Activated CD8-positive, alpha-beta T cell treated with anti-CD3 and anti-CD28 coated beads for 36 hours (primary cell): Measurements from ENCODE around the gene FGD3. TPM values are rescaled to one million over a fixed set of nuclear protein-coding genes. Genes with fewer than 3 reads are reported as not detected.
A peak's percentile ranks its signal among the peaks of the same experiment; 100 is the strongest.

Experiments
- ATAC-seq: fragments of 200-7000 bp; cut with Tn5 transposase; one replicate; pipeline ENCODE4 v1.10.0; 2021; ENCODE audit warnings: mild to moderate bottlenecking, moderate library complexity
- CTCF ChIA-PET: fragments of 350-600 bp; sonication (Branson Sonifier 250); formaldehyde crosslinking; loops from one replicate; lab custom pipeline; 2021; ENCODE audit warnings: antibody characterized with exemption; lab: Charles Lee
- POLR2A ChIA-PET: fragments of 350-600 bp; sonication (Branson Sonifier 250); formaldehyde crosslinking; loops from one replicate; lab custom pipeline; 2021; ENCODE audit warnings: antibody characterized with exemption; lab: Charles Lee
- DNase-seq: peaks from one replicate; pipeline ENCODE4 v3.0.0-alpha.2; 2020
- H3K27ac Mint-ChIP-seq: one replicate; pipeline ENCODE4 v1.8.0; 2021; ENCODE audit warnings: mild to moderate bottlenecking, mixed read lengths
- H3K27me3 Mint-ChIP-seq: one replicate; pipeline ENCODE4 v1.8.0; 2021; ENCODE audit warnings: mixed read lengths
- H3K36me3 Mint-ChIP-seq: one replicate; pipeline ENCODE4 v1.8.0; 2021; ENCODE audit warnings: low read depth, mixed read lengths
- H3K4me1 Mint-ChIP-seq: one replicate; pipeline ENCODE4 v1.8.0; 2021; ENCODE audit warnings: low read depth, mixed read lengths
- H3K4me3 Mint-ChIP-seq: one replicate; pipeline ENCODE4 v1.8.0; 2021; ENCODE audit warnings: mild to moderate bottlenecking, moderate library complexity, mixed read lengths
- H3K9me3 Mint-ChIP-seq: one replicate; pipeline ENCODE4 v1.8.0; 2021; ENCODE audit warnings: mixed read lengths
- intact Hi-C: fragments of 100-400 bp; cut with micrococcal nuclease; formaldehyde crosslinking; loops from one replicate; pipeline ENCODE4 v1.10.0; 2022
- total RNA-seq, 2 experiments: library from RNA; stranded (reverse); gene quantifications; one replicate each; pipeline ENCODE4 v1.2.3, GENCODE V29; 2021
- TF ChIP-seq, protein P1 (sequence below): fragments of 200-600 bp; IDR thresholded peaks from one replicate; pipeline ENCODE4 v1.8.0; 2022; ENCODE audit warnings: antibody characterized with exemption, mild to moderate bottlenecking

The FGD3 gene
- total RNA-seq, 2 experiments from 2014 or later, result 41.6 to 43.5 TPM

DNA sequence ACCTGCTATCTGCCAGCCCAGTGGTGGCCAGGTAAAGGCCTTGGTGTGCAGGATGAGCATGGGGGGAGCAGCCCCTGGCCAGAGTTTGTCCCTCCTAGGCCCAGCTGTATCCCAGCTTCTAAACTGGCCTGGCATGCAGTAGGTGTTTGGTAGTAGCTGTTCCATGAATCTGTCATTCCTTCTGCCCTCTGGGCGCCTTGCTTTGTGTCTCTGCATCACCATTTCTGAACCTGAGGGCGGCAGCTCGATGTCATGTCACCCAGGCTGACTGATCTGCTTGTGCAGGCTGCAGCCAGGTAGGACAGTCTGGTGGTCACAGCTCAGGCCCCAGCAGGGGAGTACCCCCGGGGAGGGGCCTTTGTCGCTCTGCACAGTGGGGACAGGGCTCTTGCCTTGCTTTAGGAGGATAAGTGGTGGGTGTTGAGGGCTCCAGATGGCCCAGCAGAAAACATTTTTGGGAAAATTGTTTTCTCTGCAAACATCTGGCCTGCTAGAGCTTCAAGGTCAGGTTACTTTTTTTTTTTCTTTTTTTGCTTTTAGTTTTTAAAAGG lies 106.5 kb downstream of the FGD3 start:
- no peak overlapping the region for H3K4me3 Mint-ChIP-seq
- H3K27ac Mint-ChIP-seq, result no peak overlapping the region
- ChIA-PET CTCF (interaction anchor here (0.9 to 1.5 kb wide), 8 partner anchors 12 to 87 kb away, joined by 3 to 4 read pairs (median 3); no protein-coding TSS in a partner anchor), POLR2A (interaction anchor here (0.9 to 1.2 kb wide), 2 partner anchors 90 to 128 kb away, joined by 3 to 4 read pairs; no protein-coding TSS in a partner anchor)
- TF ChIP-seq, protein P1, sequence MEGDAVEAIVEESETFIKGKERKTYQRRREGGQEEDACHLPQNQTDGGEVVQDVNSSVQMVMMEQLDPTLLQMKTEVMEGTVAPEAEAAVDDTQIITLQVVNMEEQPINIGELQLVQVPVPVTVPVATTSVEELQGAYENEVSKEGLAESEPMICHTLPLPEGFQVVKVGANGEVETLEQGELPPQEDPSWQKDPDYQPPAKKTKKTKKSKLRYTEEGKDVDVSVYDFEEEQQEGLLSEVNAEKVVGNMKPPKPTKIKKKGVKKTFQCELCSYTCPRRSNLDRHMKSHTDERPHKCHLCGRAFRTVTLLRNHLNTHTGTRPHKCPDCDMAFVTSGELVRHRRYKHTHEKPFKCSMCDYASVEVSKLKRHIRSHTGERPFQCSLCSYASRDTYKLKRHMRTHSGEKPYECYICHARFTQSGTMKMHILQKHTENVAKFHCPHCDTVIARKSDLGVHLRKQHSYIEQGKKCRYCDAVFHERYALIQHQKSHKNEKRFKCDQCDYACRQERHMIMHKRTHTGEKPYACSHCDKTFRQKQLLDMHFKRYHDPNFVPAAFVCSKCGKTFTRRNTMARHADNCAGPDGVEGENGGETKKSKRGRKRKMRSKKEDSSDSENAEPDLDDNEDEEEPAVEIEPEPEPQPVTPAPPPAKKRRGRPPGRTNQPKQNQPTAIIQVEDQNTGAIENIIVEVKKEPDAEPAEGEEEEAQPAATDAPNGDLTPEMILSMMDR, result no peak
- ATAC-seq (no peak), DNase-seq (no peak)
- intact Hi-C loops, result loop anchor here (10.0 kb wide), 1 partner anchor 939 kb away; the partner anchor contains the start of gene SPTLC1
- peaks cover 20% of the 10 kb centered on the region for H3K4me1 Mint-ChIP-seq
- H3K27me3 Mint-ChIP-seq, result no peaks in the 10 kb centered on the region
- no peaks in the 10 kb centered on the region for H3K36me3 Mint-ChIP-seq
- no peaks in the 10 kb centered on the region for H3K9me3 Mint-ChIP-seq

DNA sequence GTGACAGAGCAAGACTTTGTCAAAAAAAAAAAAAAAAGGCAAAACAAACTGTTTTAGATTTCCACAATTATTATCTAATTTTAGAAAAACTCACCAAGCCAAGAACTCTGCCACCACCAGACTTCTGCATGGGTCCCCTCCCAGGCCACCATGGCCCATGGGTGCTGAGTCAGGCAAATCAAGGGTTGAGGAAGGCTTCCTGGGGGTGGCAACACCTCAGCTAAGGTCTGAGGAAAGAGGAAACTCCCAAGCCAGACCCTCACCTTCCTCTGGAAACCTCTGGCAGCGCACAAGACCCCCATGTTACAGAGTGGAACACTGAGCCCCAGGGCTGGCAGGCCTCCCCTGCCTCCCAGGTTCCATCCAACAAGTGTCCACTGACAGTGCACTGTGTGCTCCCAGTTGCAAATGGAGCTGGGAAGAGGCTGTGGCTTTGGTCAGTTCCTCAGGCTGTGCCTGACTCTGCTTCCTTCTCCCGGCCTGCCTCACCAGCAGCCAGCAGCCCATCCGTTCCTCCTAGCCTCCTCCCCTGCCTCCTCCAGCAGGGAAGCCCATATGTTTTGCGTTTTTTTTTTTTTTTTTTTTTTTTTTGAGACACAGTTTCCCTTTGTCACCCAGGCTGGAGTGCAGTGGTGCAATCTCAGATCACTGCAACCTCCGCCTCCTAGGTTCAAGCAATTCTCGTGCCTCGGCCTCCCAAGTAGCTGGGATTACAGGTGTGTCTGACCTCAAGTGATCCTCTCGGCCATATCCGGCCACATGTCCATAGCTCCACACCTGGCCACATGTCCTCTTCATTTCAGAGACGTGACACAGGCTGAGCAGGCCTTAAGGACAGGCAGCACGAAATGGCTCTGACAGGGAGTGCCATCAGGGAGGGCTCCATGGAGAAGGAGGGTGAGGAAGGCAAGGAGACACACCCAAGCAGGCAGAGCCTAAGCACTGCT lies 107.7 kb downstream of the FGD3 start:
- ChIA-PET POLR2A (interaction anchor here (0.7 to 2.3 kb wide), 6 partner anchors 9 to 40 kb away, joined by 3 to 9 read pairs (median 3); no protein-coding TSS in a partner anchor), CTCF (interaction anchor here (0.6 to 1.5 kb wide), 4 partner anchors 10 to 107 kb away, joined by 3 to 4 read pairs (median 3); no protein-coding TSS in a partner anchor)
- DNase-seq (no peak), ATAC-seq (no peak)
- intact Hi-C loops, result loop anchor here (10.0 kb wide), 1 partner anchor 940 kb away; the partner anchor contains the start of gene SPTLC1
- H3K36me3 Mint-ChIP-seq, result no peaks in the 10 kb centered on the region
- no peak overlapping the region for H3K4me3 Mint-ChIP-seq
- peaks cover 24% of the 10 kb centered on the region for H3K4me1 Mint-ChIP-seq
- H3K27me3 Mint-ChIP-seq, result no peaks in the 10 kb centered on the region
- TF ChIP-seq, protein P1, result no peak
- no peaks in the 10 kb centered on the region for H3K9me3 Mint-ChIP-seq
- no peak overlapping the region for H3K27ac Mint-ChIP-seq

DNA sequence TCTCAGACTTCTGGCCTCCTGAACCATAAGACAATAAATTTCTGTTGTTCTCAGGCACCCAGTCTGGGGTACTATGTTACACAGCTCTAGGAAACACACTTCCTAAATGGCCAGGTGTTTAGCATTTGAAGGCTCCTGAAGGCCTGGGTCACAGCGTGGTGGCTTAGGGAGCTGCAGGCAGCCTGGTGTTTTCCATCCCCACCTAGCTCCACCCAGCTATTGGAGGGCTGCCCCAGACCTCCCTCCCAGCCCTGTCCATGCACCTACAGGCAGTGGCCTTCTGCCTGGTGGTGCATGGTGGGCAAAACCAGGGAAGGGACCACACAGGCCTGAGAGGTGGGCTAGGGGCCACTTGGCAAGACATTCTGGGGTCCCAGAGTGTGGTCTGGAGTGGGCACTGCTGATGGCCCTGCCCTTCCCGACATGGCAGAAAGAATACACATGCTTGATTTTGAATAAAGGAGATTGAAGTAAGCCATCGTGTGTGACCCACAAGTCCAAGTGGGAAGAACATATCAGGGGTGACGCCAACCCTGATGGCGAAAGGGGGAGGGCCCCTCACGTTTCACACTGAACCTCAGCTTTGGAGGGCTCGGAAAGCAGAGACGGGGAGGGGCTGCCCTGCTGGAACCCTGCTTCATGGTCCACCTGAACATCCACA lies 109.8 kb downstream of the FGD3 start:
- H3K27me3 Mint-ChIP-seq, result no peaks in the 10 kb centered on the region
- ATAC-seq (no peak), DNase-seq (no peak)
- H3K27ac Mint-ChIP-seq, result no peak overlapping the region
- H3K36me3 Mint-ChIP-seq, result no peaks in the 10 kb centered on the region
- ChIA-PET CTCF (interaction anchor here (0.8 to 1.1 kb wide), 3 partner anchors 9 to 54 kb away, joined by 3 read pairs; no protein-coding TSS in a partner anchor), POLR2A (interaction anchor here (1.0 kb wide), 2 partner anchors 11 to 37 kb away, joined by 3 to 4 read pairs; no protein-coding TSS in a partner anchor)
- intact Hi-C loops, result loop anchor here (10.0 kb wide), 1 partner anchor 942 kb away; the partner anchor contains the start of gene SPTLC1
- H3K4me1 Mint-ChIP-seq, result peaks cover 46% of the 10 kb centered on the region
- H3K9me3 Mint-ChIP-seq, result no peaks in the 10 kb centered on the region
- no peak overlapping the region for H3K4me3 Mint-ChIP-seq
- TF ChIP-seq, protein P1, result no peak

DNA sequence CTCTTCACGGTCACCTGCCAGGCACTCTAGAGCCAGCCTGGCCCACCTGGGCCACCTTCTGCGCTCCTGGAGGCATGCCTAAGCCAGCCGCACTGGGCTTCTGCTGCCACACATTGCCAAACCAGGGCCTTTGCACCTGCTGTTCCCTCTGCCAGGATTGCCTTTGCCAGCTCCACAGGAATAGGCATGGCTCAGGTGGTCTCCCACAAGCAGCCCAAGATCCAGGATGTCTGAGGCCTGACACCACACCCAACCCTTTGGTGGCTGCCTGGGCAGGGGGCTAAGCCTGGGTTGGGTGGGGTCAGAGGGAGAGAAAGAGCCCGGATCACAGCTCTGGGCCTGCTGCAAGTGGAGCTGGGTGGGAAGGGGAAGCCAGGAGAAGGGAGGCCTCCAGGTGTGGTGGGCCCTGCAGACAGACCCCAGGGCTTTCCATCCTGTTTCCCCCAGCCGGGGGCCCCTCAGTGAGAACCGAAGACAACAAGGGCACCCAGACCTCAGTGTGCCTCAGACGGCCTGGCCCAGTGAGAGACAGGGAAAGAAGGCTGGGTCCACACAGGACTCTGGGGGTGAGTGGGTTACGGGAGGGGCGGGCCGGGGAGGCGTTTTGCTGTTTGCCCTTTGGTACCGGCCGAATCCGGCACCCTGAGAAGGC lies 110.5 kb downstream of the FGD3 start:
- H3K4me3 Mint-ChIP-seq, result peak overlapping the region; percentile 67
- no peaks in the 10 kb centered on the region for H3K9me3 Mint-ChIP-seq
- peak overlapping the region; percentile 82 for H3K27ac Mint-ChIP-seq
- intact Hi-C loops, result loop anchor here (10.0 kb wide), 1 partner anchor 943 kb away; the partner anchor contains the start of gene SPTLC1
- DNase-seq (no peak), ATAC-seq (peak; percentile 22)
- H3K36me3 Mint-ChIP-seq, result no peaks in the 10 kb centered on the region
- TF ChIP-seq, protein P1, result no peak
- no peaks in the 10 kb centered on the region for H3K27me3 Mint-ChIP-seq
- ChIA-PET CTCF (interaction anchor here (1.1 kb wide), 2 partner anchors 9 to 51 kb away, joined by 3 read pairs; no protein-coding TSS in a partner anchor), POLR2A (interaction anchor here (1.0 kb wide), 2 partner anchors 12 to 37 kb away, joined by 3 to 4 read pairs; no protein-coding TSS in a partner anchor)
- peaks cover 52% of the 10 kb centered on the region for H3K4me1 Mint-ChIP-seq
